ENCODE data around the gene RAET1G. TPM values are rescaled to one million over a fixed set of nuclear protein-coding genes. Genes with fewer than 3 reads are reported as not detected.
"Not testable (repeated sequence)": the region's sequence is repeated elsewhere in the genome, so short reads cannot be mapped to it uniquely, and the experiment has no call there.

Gene RAET1G
- total RNA-seq, 1 experiment from 2014 or later = not detected

GRCh38 chr6:149910721-149911151 lies 12.2 kb downstream of the RAET1G start:
- no peak for DNase-seq
- peaks cover 12% of the 10 kb centered on the region for H3K27me3 Mint-ChIP-seq (ENCODE audit: insufficient read depth, unreplicated experiment)

GRCh38 chr6:149909701-149910470 lies 13.0 kb downstream of the RAET1G start:
- Histone ChIP-seq H3K4me3 (ENCODE audit: low read depth, low read length) (no peak overlapping the region), H3K36me3 (ENCODE audit: control insufficient read depth, insufficient read depth, low read length) (no peaks in the 10 kb centered on the region), H3K27me3 (replicated peaks; ENCODE audit: control insufficient read depth, insufficient read depth, low read length) (no peaks in the 10 kb centered on the region), H3K9me3 (no peaks in the 10 kb centered on the region; the same call in 1 of the 2 replicates), H3K4me1 (no peaks in the 10 kb centered on the region)
- Mint-ChIP-seq H3K36me3 (ENCODE audit: insufficient read depth, unreplicated experiment) (no peaks in the 10 kb centered on the region), H3K9me3 (ENCODE audit: unreplicated experiment) (peaks cover 17% of the 10 kb centered on the region), H3K27me3 (ENCODE audit: insufficient read depth, unreplicated experiment) (peaks cover 12% of the 10 kb centered on the region), H3K4me3 (ENCODE audit: unreplicated experiment) (no peak overlapping the region), H3K4me1 (ENCODE audit: low read depth, unreplicated experiment) (no peaks in the 10 kb centered on the region), H3K27ac (ENCODE audit: unreplicated experiment) (no peak overlapping the region)
- ChIA-PET CTCF (no interaction called here), POLR2A (no interaction called here)
- BruUV-seq (replicated peaks) = no TSS peak
- DNase-seq = no peak
- intact Hi-C loops (cut with micrococcal nuclease; ENCODE audit: unreplicated experiment) = no loop called here
- no peak for TF ChIP-seq CTCF (IDR thresholded peaks at IDR 0.05; ENCODE audit: insufficient read depth in 1 of 2, low read depth in 1 of 2, low read length in 1 of 2, severe bottlenecking in 1 of 2, unreplicated experiment in 1 of 2)

More at GRCh38 chr6:149910721-149911151, 12.2 kb downstream of the RAET1G start:
- H3K27ac Mint-ChIP-seq (ENCODE audit: unreplicated experiment) = no peak overlapping the region
- intact Hi-C loops (cut with micrococcal nuclease; ENCODE audit: unreplicated experiment) = no loop called here
- BruUV-seq (replicated peaks) = no TSS peak
- ChIA-PET POLR2A (no interaction called here), CTCF (no interaction called here)
- H3K4me1 Mint-ChIP-seq (ENCODE audit: low read depth, unreplicated experiment) = no peaks in the 10 kb centered on the region
- Histone ChIP-seq H3K4me1 (no peaks in the 10 kb centered on the region), H3K27me3 (replicated peaks; ENCODE audit: control insufficient read depth, insufficient read depth, low read length) (no peaks in the 10 kb centered on the region), H3K9me3 (no peaks in the 10 kb centered on the region; the same call in 1 of the 2 replicates), H3K36me3 (ENCODE audit: control insufficient read depth, insufficient read depth, low read length) (no peaks in the 10 kb centered on the region), H3K4me3 (ENCODE audit: low read depth, low read length) (no peak overlapping the region)
- H3K36me3 Mint-ChIP-seq (ENCODE audit: insufficient read depth, unreplicated experiment) = no peaks in the 10 kb centered on the region
- peaks cover 17% of the 10 kb centered on the region for H3K9me3 Mint-ChIP-seq (ENCODE audit: unreplicated experiment)
- no peak overlapping the region for H3K4me3 Mint-ChIP-seq (ENCODE audit: unreplicated experiment)
- no peak for TF ChIP-seq CTCF (IDR thresholded peaks at IDR 0.05; ENCODE audit: insufficient read depth in 1 of 2, low read depth in 1 of 2, low read length in 1 of 2, severe bottlenecking in 1 of 2, unreplicated experiment in 1 of 2)

- H3K27me3 ChIP-seq (replicated peaks; ENCODE audit: control insufficient read depth, insufficient read depth, low read length); H3K27ac Mint-ChIP-seq (ENCODE audit: unreplicated experiment); CTCF ChIA-PET; H3K4me3 ChIP-seq (ENCODE audit: low read depth, low read length); H3K9me3 ChIP-seq; H3K4me1 ChIP-seq; H3K36me3 Mint-ChIP-seq (ENCODE audit: insufficient read depth, unreplicated experiment); H3K36me3 ChIP-seq (ENCODE audit: control insufficient read depth, insufficient read depth, low read length); POLR2A ChIA-PET; H3K4me3 Mint-ChIP-seq (ENCODE audit: unreplicated experiment); intact Hi-C loops (cut with micrococcal nuclease; ENCODE audit: unreplicated experiment); DNase-seq; BruUV-seq (replicated peaks); H3K4me1 Mint-ChIP-seq (ENCODE audit: low read depth, unreplicated experiment); H3K27me3 Mint-ChIP-seq (ENCODE audit: insufficient read depth, unreplicated experiment): not testable (repeated sequence)
- H3K9me3 Mint-ChIP-seq (ENCODE audit: unreplicated experiment) = peaks cover 17% of the 10 kb centered on the region
Measured at GRCh38 chr6:149908480-149908879, 14.4 kb downstream of the RAET1G start.
